ENCODE data around the gene EXPH5.

GRCh38 chr11:108576523-108576922, 17.0 kb downstream of the EXPH5 start:
- TF ChIP-seq CTCF (IDR thresholded peaks at IDR 0.05) (no peak), POLR2A (IDR thresholded peaks at IDR 0.05) (no peak), POLR2AphosphoS5 (IDR thresholded peaks at IDR 0.05) (no peak)

Data from prostate gland (tissue), 2 donors.